ENCODE data around the gene PAX2.

The PAX2 gene

GRCh38 chr10:100731407-100732240 is 13.8 kb upstream of the PAX2 start:
- peaks cover 10% of the 10 kb centered on the region; the same call in 1 of the 2 replicates for H3K4me1 ChIP-seq (ENCODE audit: low read length)
- no peaks in the 10 kb centered on the region for H3F3A ChIP-seq (ENCODE audit: insufficient read depth, low read length)
- H3K27ac ChIP-seq (ENCODE audit: low read length): no peak overlapping the region
- no peak for DNase-seq
- peaks cover 97% of the 10 kb centered on the region for H3K27me3 ChIP-seq (replicated peaks; ENCODE audit: insufficient read depth, low read length)
- TF ChIP-seq, protein P1, sequence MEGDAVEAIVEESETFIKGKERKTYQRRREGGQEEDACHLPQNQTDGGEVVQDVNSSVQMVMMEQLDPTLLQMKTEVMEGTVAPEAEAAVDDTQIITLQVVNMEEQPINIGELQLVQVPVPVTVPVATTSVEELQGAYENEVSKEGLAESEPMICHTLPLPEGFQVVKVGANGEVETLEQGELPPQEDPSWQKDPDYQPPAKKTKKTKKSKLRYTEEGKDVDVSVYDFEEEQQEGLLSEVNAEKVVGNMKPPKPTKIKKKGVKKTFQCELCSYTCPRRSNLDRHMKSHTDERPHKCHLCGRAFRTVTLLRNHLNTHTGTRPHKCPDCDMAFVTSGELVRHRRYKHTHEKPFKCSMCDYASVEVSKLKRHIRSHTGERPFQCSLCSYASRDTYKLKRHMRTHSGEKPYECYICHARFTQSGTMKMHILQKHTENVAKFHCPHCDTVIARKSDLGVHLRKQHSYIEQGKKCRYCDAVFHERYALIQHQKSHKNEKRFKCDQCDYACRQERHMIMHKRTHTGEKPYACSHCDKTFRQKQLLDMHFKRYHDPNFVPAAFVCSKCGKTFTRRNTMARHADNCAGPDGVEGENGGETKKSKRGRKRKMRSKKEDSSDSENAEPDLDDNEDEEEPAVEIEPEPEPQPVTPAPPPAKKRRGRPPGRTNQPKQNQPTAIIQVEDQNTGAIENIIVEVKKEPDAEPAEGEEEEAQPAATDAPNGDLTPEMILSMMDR (IDR thresholded peaks at IDR 0.05; ENCODE audit: low read length): no peak
- TF ChIP-seq EZH2phosphoT487 (IDR thresholded peaks at IDR 0.05; ENCODE audit: low read length) (no peak), EZH2 (optimal IDR thresholded peaks at IDR 0.05; ENCODE audit: low read depth, low read length) (no peak)
- no peak overlapping the region for H3K4me3 ChIP-seq (ENCODE audit: low read length)
- no peaks in the 10 kb centered on the region for H3K36me3 ChIP-seq (replicated peaks; ENCODE audit: insufficient read depth, low read length)
- H3K4me2 ChIP-seq (ENCODE audit: low read depth, low read length): no peak overlapping the region; the same call in 1 of the 2 replicates
- H3K9me2 ChIP-seq (replicated peaks; ENCODE audit: insufficient read depth, low read length): no peaks in the 10 kb centered on the region
- H3K9me3 ChIP-seq (replicated peaks; ENCODE audit: insufficient read depth, low read length): no peaks in the 10 kb centered on the region
- H3K79me2 ChIP-seq (ENCODE audit: low read length): no peaks in the 10 kb centered on the region
- H3K9ac ChIP-seq (ENCODE audit: low read length): no peak overlapping the region
- H4K20me1 ChIP-seq (ENCODE audit: insufficient read depth, low read length): 0 out of 2 replicates have a peak, but pooled peaks cover 5% of the 10 kb centered on the region
- H2AFZ ChIP-seq (ENCODE audit: low read length): no peak overlapping the region

DNA sequence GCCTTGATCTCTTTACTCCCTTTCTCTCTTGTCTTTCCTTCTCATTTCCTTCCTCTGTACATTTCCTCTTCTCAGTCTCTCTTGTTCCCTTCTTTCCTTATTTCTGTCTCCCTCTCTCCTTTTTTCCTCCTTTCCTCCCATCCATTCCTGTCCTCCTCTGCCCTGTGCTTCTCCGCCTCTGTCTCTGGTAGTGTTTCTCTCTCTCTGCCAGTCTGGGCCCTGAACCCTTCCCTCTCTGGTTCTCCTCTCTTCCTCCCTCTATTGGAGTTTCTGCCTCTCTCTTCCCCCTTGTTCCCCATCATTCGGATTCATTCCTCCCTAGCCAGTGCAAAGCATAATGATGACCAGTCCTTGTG is 13.2 kb upstream of the PAX2 start:
- no peak for DNase-seq
- H3K4me2 ChIP-seq (ENCODE audit: low read depth, low read length): no peak overlapping the region
- H3K4me3 ChIP-seq (ENCODE audit: low read length): no peak overlapping the region
- no peak overlapping the region for H3K27ac ChIP-seq (ENCODE audit: low read length)
- H4K20me1 ChIP-seq (ENCODE audit: insufficient read depth, low read length): 0 out of 2 replicates have a peak, but pooled peaks cover 5% of the 10 kb centered on the region
- TF ChIP-seq, protein P1 (IDR thresholded peaks at IDR 0.05; ENCODE audit: low read length): no peak
- no peak for TF ChIP-seq EZH2phosphoT487 (IDR thresholded peaks at IDR 0.05; ENCODE audit: low read length)
- TF ChIP-seq EZH2 (optimal IDR thresholded peaks at IDR 0.05; ENCODE audit: low read depth, low read length): no peak
- H3K27me3 ChIP-seq (replicated peaks; ENCODE audit: insufficient read depth, low read length): peaks cover 100% of the 10 kb centered on the region
- no peaks in the 10 kb centered on the region for H3F3A ChIP-seq (ENCODE audit: insufficient read depth, low read length)
- H3K4me1 ChIP-seq (ENCODE audit: low read length): peaks cover 10% of the 10 kb centered on the region; the same call in 1 of the 2 replicates
- no peak overlapping the region for H3K9ac ChIP-seq (ENCODE audit: low read length)
- no peaks in the 10 kb centered on the region for H3K9me2 ChIP-seq (replicated peaks; ENCODE audit: insufficient read depth, low read length)
- no peaks in the 10 kb centered on the region for H3K36me3 ChIP-seq (replicated peaks; ENCODE audit: insufficient read depth, low read length)
- H3K9me3 ChIP-seq (replicated peaks; ENCODE audit: insufficient read depth, low read length): no peaks in the 10 kb centered on the region
- H3K79me2 ChIP-seq (ENCODE audit: low read length): no peaks in the 10 kb centered on the region
- H2AFZ ChIP-seq (ENCODE audit: low read length): no peak overlapping the region

DNA sequence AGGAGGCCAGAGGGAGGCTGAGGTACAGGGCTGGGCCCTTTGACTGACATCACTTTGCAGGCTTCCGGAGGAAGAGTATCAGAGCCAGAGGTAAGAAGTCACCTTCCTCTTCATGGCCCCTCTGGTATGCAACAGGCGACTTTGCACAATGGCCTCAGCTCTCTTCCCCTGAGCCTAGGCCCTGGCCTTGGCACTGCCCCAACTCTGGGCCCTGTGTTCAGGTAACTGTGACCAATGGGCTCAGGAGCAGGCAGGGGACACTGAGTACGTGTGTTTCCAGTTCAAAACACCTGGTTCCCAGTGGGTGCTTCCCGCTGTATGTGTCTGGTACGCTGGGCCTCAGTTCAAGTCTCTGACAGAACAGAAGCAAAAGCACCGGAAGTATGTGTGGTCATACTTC is 12.1 kb upstream of the PAX2 start:
- H3K4me2 ChIP-seq (ENCODE audit: low read depth, low read length): no peak overlapping the region
- H4K20me1 ChIP-seq (ENCODE audit: insufficient read depth, low read length): 0 out of 2 replicates have a peak, but pooled peaks cover 5% of the 10 kb centered on the region
- H3K9me3 ChIP-seq (replicated peaks; ENCODE audit: insufficient read depth, low read length): no peaks in the 10 kb centered on the region
- H3K9me2 ChIP-seq (replicated peaks; ENCODE audit: insufficient read depth, low read length): no peaks in the 10 kb centered on the region
- H3K36me3 ChIP-seq (replicated peaks; ENCODE audit: insufficient read depth, low read length): no peaks in the 10 kb centered on the region
- H3K9ac ChIP-seq (ENCODE audit: low read length): no peak overlapping the region
- DNase-seq: no peak
- no peaks in the 10 kb centered on the region for H3F3A ChIP-seq (ENCODE audit: insufficient read depth, low read length)
- H2AFZ ChIP-seq (ENCODE audit: low read length): no peak overlapping the region
- TF ChIP-seq, protein P1 (IDR thresholded peaks at IDR 0.05; ENCODE audit: low read length): no peak
- TF ChIP-seq EZH2 (optimal IDR thresholded peaks at IDR 0.05; ENCODE audit: low read depth, low read length) (no peak), EZH2phosphoT487 (IDR thresholded peaks at IDR 0.05; ENCODE audit: low read length) (no peak)
- H3K27ac ChIP-seq (ENCODE audit: low read length): no peak overlapping the region
- peaks cover 10% of the 10 kb centered on the region; the same call in 1 of the 2 replicates for H3K4me1 ChIP-seq (ENCODE audit: low read length)
- no peaks in the 10 kb centered on the region for H3K79me2 ChIP-seq (ENCODE audit: low read length)
- peaks cover 100% of the 10 kb centered on the region for H3K27me3 ChIP-seq (replicated peaks; ENCODE audit: insufficient read depth, low read length)
- no peak overlapping the region for H3K4me3 ChIP-seq (ENCODE audit: low read length)
